Neural cell (in vitro differentiated cells): ENCODE results near the gene CGB3. TPM values are rescaled to one million over a fixed set of nuclear protein-coding genes. Genes with fewer than 3 reads are reported as not detected.

Experiments used
- H2AFZ ChIP-seq: fragments of 200-600, 300-800 bp; sonication (generic), shearing (Covaris generic); 2 replicates; pipeline ENCODE4 v1.6.0; 2014; ENCODE audit warnings: low read depth, mild to moderate bottlenecking, antibody characterized with exemption, low read length, moderate library complexity
- H3F3A ChIP-seq: fragments of 200-600 bp; shearing (Covaris generic); 2 replicates; pipeline ENCODE4 v1.6.1; 2016; ENCODE audit warnings: mild to moderate bottlenecking, moderate library complexity, mixed read lengths, antibody characterized with exemption, low read length; ENCODE audit not compliant: insufficient read depth, poor library complexity, severe bottlenecking
- H3K27ac ChIP-seq: fragments of 200-600, 300-800 bp; sonication (generic), shearing (Covaris generic); 2 replicates; pipeline ENCODE4 v1.5.1; 2014; ENCODE audit warnings: mild to moderate bottlenecking, low read length, moderate library complexity
- H3K27me3 ChIP-seq: fragments of 300-800, 200-600 bp; sonication (generic), shearing (Covaris generic); 2 replicates; pipeline ENCODE4 v1.6.0; 2014; ENCODE audit warnings: mild to moderate bottlenecking, low read depth, low read length, moderate library complexity; ENCODE audit not compliant: insufficient read depth
- H3K36me3 ChIP-seq: fragments of 300-800, 200-600 bp; sonication (generic), shearing (Covaris generic); 2 replicates; pipeline ENCODE4 v1.5.1; 2014; ENCODE audit warnings: mild to moderate bottlenecking, antibody characterized with exemption, low read length, moderate library complexity; ENCODE audit not compliant: insufficient read depth
- H3K4me2 ChIP-seq: fragments of 300-800, 200-600 bp; sonication (generic), shearing (Covaris generic); 2 replicates; pipeline ENCODE4 v1.6.0; 2014; ENCODE audit warnings: mild to moderate bottlenecking, low read length
- H3K4me3 ChIP-seq: fragments of 300-800, 200-600 bp; sonication (generic), shearing (Covaris generic); 2 replicates; pipeline ENCODE4 v1.5.1; 2014; ENCODE audit warnings: mild to moderate bottlenecking, low read length, moderate library complexity
- H3K79me2 ChIP-seq: fragments of 200-600 bp; shearing (Covaris generic); replicated peaks from 2 replicates; pipeline ENCODE4 v1.6.0; 2014; ENCODE audit warnings: mild to moderate bottlenecking, low read length, moderate library complexity; ENCODE audit not compliant: insufficient read depth
- H3K9ac ChIP-seq: fragments of 300-800, 200-600 bp; sonication (generic), shearing (Covaris generic); 2 replicates; pipeline ENCODE4 v1.6.1; 2016; ENCODE audit warnings: mild to moderate bottlenecking, low read length, mixed read lengths
- H3K9me2 ChIP-seq: fragments of 200-600 bp; shearing (Covaris generic); 2 replicates; pipeline ENCODE4 v1.6.1; 2016; ENCODE audit warnings: mild to moderate bottlenecking, low read length, mixed read lengths; ENCODE audit not compliant: insufficient read depth
- H3K9me3 ChIP-seq: fragments of 200-600, 300-800 bp; sonication (generic), shearing (Covaris generic); 2 replicates; pipeline ENCODE4 v1.6.1; 2016; ENCODE audit warnings: mild to moderate bottlenecking, mixed run types, low read length, moderate library complexity, mixed read lengths
- H4K20me1 ChIP-seq: fragments of 200-600 bp; shearing (Covaris generic); 2 replicates; pipeline ENCODE4 v1.6.1; 2016; ENCODE audit warnings: mild to moderate bottlenecking, mixed run types; ENCODE audit not compliant: insufficient read depth
- EP300 ChIP-seq: fragments of 450-650 bp; conservative IDR thresholded peaks from 2 replicates; pipeline ENCODE4 v1.6.1; 2014; ENCODE audit warnings: antibody characterized with exemption, mild to moderate bottlenecking, moderate library complexity; ENCODE audit not compliant: poor library complexity, severe bottlenecking
- EZH2 ChIP-seq: fragments of 200-600, 300-800 bp; shearing (Covaris generic), sonication (generic); IDR thresholded peaks from 2 replicates; pipeline ENCODE4 v1.6.1; 2014; ENCODE audit warnings: antibody characterized with exemption, low read length, borderline replicate concordance, mild to moderate bottlenecking; ENCODE audit not compliant: insufficient read depth, poor library complexity, severe bottlenecking
- MXI1 ChIP-seq: fragments of 450-650 bp; conservative IDR thresholded peaks from 2 replicates; pipeline ENCODE4 v1.6.1; 2014; ENCODE audit warnings: antibody characterized with exemption, mild to moderate bottlenecking; ENCODE audit not compliant: poor library complexity, severe bottlenecking
- POLR2AphosphoS5 ChIP-seq: IDR thresholded peaks from 2 replicates; pipeline ENCODE4 v1.6.1; 2012
- RAD21 ChIP-seq: fragments of 450-650 bp; conservative IDR thresholded peaks from 2 replicates; pipeline ENCODE4 v1.6.1; 2014; ENCODE audit warnings: antibody characterized with exemption, mild to moderate bottlenecking, moderate library complexity
- SMC3 ChIP-seq: fragments of 450-650 bp; conservative IDR thresholded peaks from 2 replicates; pipeline ENCODE4 v1.6.1; 2014; ENCODE audit warnings: antibody characterized with exemption, mild to moderate bottlenecking, moderate library complexity; ENCODE audit not compliant: poor library complexity
- TAF1 ChIP-seq: IDR thresholded peaks from 2 replicates; pipeline ENCODE4 v1.6.1; 2012; ENCODE audit warnings: low read depth
- polyA plus RNA-seq: library from polyadenylated mRNA; depleted of rRNA; stranded (reverse); fragments of >200 nt; gene quantifications from 2 replicates; pipeline ENCODE4 v1.2.3, GENCODE V29; 2014
- TF ChIP-seq, protein P1 (sequence below): IDR thresholded peaks from 2 replicates; pipeline ENCODE4 v1.6.1; 2012; ENCODE audit warnings: borderline replicate concordance
- TF ChIP-seq, protein P2 (sequence below): fragments of 450-650 bp; IDR thresholded peaks from 2 replicates; pipeline ENCODE4 v1.5.1; 2014; ENCODE audit warnings: antibody characterized with exemption, mild to moderate bottlenecking, moderate library complexity; ENCODE audit not compliant: poor library complexity, severe bottlenecking

The CGB3 gene
- polyA plus RNA-seq, 1 donor from 2014 or later: not detected

DNA sequence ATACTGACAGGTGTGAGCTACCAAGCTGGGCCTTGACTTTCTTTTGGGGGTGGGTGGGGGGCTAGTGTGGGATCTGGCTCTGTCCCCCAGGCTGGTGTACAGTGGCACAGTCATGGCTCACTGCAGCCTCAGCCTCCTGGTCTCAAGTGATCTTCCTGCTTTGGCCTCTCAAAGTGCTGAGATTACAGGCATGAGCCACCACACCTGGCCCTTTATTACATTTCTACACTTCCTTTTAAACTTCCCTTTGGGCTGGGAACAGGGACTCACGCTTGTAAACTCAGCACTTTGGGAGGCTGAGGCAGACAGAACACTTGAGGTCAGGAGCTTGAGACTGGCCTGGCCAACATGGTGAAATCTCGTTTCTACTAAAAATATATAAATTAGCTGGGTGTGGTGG lies 47.1 kb downstream of the CGB3 start:
- H3K4me2 ChIP-seq: no peak overlapping the region
- TF ChIP-seq RAD21 (no peak), POLR2AphosphoS5 (no peak), TAF1 (no peak), EZH2 (no peak), MXI1 (no peak), SMC3 (no peak), EP300 (no peak)
- TF ChIP-seq, protein P1, sequence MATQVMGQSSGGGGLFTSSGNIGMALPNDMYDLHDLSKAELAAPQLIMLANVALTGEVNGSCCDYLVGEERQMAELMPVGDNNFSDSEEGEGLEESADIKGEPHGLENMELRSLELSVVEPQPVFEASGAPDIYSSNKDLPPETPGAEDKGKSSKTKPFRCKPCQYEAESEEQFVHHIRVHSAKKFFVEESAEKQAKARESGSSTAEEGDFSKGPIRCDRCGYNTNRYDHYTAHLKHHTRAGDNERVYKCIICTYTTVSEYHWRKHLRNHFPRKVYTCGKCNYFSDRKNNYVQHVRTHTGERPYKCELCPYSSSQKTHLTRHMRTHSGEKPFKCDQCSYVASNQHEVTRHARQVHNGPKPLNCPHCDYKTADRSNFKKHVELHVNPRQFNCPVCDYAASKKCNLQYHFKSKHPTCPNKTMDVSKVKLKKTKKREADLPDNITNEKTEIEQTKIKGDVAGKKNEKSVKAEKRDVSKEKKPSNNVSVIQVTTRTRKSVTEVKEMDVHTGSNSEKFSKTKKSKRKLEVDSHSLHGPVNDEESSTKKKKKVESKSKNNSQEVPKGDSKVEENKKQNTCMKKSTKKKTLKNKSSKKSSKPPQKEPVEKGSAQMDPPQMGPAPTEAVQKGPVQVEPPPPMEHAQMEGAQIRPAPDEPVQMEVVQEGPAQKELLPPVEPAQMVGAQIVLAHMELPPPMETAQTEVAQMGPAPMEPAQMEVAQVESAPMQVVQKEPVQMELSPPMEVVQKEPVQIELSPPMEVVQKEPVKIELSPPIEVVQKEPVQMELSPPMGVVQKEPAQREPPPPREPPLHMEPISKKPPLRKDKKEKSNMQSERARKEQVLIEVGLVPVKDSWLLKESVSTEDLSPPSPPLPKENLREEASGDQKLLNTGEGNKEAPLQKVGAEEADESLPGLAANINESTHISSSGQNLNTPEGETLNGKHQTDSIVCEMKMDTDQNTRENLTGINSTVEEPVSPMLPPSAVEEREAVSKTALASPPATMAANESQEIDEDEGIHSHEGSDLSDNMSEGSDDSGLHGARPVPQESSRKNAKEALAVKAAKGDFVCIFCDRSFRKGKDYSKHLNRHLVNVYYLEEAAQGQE: no peak
- TF ChIP-seq, protein P2, sequence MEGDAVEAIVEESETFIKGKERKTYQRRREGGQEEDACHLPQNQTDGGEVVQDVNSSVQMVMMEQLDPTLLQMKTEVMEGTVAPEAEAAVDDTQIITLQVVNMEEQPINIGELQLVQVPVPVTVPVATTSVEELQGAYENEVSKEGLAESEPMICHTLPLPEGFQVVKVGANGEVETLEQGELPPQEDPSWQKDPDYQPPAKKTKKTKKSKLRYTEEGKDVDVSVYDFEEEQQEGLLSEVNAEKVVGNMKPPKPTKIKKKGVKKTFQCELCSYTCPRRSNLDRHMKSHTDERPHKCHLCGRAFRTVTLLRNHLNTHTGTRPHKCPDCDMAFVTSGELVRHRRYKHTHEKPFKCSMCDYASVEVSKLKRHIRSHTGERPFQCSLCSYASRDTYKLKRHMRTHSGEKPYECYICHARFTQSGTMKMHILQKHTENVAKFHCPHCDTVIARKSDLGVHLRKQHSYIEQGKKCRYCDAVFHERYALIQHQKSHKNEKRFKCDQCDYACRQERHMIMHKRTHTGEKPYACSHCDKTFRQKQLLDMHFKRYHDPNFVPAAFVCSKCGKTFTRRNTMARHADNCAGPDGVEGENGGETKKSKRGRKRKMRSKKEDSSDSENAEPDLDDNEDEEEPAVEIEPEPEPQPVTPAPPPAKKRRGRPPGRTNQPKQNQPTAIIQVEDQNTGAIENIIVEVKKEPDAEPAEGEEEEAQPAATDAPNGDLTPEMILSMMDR: no peak
- H3K9me2 ChIP-seq: no peaks in the 10 kb centered on the region
- no peaks in the 10 kb centered on the region for H3F3A ChIP-seq
- H2AFZ ChIP-seq: no peak overlapping the region
- no peaks in the 10 kb centered on the region for H4K20me1 ChIP-seq
- H3K9me3 ChIP-seq: no peaks in the 10 kb centered on the region
- no peak overlapping the region for H3K4me3 ChIP-seq
- no peaks in the 10 kb centered on the region for H3K27me3 ChIP-seq
- H3K9ac ChIP-seq: no peak overlapping the region
- no peaks in the 10 kb centered on the region for H3K79me2 ChIP-seq
- no peak overlapping the region for H3K27ac ChIP-seq
- H3K36me3 ChIP-seq: no peaks in the 10 kb centered on the region

DNA sequence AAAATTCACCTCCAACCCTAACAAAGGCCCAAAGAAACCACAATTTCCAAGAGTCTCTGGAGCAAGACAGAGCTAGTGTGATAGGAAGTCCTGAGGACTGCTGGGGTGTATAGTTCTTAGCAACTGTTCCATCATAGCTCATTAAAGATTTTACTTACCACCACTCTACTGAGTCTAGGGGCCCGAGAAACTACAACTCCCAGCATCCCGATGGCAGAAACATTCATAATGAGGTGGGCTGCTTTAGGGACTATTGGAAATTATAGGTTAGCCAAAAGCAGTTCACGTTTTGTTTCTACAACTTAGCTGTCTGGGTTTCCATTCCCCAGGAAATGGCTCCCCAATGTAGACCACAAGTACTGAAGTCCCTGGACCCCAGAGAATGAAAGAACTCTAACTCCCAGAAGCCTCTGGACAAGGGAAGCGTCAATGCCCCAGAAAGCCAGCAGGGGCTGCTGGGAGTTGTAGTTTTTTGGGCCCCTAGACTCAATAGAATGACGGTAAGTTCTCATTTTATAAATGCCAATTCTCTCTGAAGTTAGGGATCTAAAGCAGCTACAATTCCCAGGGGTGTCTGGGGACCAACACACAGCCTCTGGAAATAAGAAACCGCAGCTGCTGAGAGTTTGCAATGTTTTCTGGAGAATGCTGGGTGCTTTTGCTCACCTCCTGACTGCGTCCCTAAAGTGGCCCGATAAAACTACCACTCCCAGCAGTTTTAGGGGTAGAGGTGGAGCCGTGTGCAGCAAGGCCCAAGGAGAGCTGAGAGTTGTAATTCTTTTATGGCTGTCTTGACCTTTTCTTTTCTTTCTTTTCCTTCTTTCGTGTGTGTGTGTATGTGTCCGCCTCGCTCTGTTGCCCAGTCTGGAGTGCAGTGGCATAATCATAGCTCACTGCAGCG lies 47.9 kb downstream of the CGB3 start:
- Histone ChIP-seq H4K20me1 (no peaks in the 10 kb centered on the region), H3F3A (no peaks in the 10 kb centered on the region), H3K79me2 (no peaks in the 10 kb centered on the region), H3K4me2 (no peak overlapping the region), H3K9me2 (no peaks in the 10 kb centered on the region), H3K4me3 (no peak overlapping the region), H3K36me3 (peaks cover 3% of the 10 kb centered on the region), H2AFZ (no peak overlapping the region), H3K27me3 (no peaks in the 10 kb centered on the region), H3K9ac (no peak overlapping the region), H3K27ac (no peak overlapping the region), H3K9me3 (no peaks in the 10 kb centered on the region)
- TF ChIP-seq, protein P1: no peak
- no peak for TF ChIP-seq POLR2AphosphoS5
